Measurements from ENCODE around the gene TLE1.

The TLE1 gene

DNA sequence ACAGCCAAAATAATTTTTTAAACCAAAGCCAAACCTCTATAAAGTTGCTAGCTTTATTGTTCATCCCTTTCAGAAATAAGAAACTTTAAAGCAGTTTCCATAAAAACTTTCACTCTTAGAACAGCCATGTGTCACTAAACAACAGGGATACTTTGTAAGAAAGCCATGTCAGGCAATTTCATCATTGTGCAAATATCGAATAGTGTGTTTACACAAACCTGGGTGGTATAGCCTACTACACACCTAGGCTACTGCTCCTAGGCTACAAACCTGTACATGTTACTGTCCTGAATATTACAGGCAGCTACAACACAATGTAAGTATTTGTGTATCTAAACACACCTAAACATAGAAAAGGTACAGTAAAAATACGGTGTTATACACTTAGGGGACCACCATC lies 59.9 kb downstream of the TLE1 start:
- TF ChIP-seq, protein P1, sequence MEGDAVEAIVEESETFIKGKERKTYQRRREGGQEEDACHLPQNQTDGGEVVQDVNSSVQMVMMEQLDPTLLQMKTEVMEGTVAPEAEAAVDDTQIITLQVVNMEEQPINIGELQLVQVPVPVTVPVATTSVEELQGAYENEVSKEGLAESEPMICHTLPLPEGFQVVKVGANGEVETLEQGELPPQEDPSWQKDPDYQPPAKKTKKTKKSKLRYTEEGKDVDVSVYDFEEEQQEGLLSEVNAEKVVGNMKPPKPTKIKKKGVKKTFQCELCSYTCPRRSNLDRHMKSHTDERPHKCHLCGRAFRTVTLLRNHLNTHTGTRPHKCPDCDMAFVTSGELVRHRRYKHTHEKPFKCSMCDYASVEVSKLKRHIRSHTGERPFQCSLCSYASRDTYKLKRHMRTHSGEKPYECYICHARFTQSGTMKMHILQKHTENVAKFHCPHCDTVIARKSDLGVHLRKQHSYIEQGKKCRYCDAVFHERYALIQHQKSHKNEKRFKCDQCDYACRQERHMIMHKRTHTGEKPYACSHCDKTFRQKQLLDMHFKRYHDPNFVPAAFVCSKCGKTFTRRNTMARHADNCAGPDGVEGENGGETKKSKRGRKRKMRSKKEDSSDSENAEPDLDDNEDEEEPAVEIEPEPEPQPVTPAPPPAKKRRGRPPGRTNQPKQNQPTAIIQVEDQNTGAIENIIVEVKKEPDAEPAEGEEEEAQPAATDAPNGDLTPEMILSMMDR (IDR thresholded peaks at IDR 0.05; ENCODE audit: insufficient read depth, low read depth, low read length, missing control alignments) = no peak
- no peak for DNase-seq (ENCODE audit: low read depth)

DNA sequence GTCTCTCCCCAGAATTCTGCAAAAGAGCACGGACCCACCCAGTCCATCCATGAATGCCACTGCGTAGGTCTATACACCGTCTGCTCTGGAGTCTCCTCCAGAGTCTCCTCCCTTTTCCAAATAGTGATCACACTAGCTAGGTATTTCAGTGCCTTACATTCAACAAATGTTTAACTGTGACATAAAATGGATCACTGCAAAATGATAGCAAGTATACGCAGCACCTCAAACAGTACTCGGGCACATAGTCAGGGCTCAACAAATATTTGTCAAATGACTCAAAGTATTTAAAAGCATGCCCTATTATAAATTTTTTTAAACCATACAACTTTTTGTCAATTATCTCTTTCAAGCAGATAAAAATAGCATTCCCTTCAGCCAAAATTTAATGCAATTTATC lies 60.5 kb downstream of the TLE1 start:
- TF ChIP-seq, protein P1 (IDR thresholded peaks at IDR 0.05; ENCODE audit: insufficient read depth, low read depth, low read length, missing control alignments) = no peak
- H3K4me3 ChIP-seq (ENCODE audit: low read depth, low read length) = no peak overlapping the region
- DNase-seq (ENCODE audit: low read depth) = no peak

More for the DNA sequence above, 59.9 kb downstream of the TLE1 start:
- H3K4me3 ChIP-seq (ENCODE audit: low read depth, low read length) = no peak overlapping the region

DNA sequence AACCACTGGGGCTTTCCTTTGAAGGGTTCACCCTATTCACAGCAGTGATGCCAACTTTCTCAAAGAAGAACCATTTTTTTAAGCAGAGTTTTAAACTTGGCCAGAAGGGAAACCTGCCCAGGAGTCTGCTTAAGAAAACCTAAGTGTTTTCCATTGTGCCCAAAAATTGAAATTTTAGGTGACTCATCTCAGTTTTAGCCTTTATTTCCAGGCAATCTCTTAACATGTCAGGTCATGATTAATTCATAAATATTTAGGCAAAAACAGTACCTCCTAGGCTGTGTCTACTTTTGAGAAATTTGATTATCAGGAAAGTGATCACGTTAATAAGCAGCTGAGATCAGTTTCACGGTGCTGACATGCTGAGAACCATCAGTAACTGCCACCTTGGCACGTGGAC lies 61.9 kb downstream of the TLE1 start:
- TF ChIP-seq, protein P1 (IDR thresholded peaks at IDR 0.05; ENCODE audit: insufficient read depth, low read depth, low read length, missing control alignments) = no peak
- H3K4me3 ChIP-seq (ENCODE audit: low read depth, low read length) = no peak overlapping the region
- DNase-seq (ENCODE audit: low read depth) = no peak

DNA sequence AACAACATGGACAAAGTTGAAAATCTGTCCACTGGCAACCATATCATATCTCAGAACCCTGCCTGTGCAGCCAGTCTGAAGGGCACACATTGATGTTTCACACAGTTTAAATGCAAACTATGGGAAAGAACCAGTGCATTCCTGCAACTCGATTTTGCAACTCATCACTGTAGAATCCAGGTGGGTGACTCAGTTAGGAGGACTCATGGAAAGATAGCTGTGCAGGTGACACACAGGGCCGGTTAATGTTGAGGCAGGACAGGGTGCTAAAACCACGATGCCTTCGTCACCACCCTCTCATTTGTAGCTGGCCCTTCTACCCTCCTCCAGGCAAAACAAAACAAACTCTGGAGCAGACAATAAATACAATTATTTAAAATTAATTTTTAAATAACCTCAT lies 62.8 kb downstream of the TLE1 start:
- TF ChIP-seq, protein P1 (IDR thresholded peaks at IDR 0.05; ENCODE audit: insufficient read depth, low read depth, low read length, missing control alignments) = no peak
- no peak overlapping the region for H3K4me3 ChIP-seq (ENCODE audit: low read depth, low read length)
- DNase-seq (ENCODE audit: low read depth) = no peak

DNA sequence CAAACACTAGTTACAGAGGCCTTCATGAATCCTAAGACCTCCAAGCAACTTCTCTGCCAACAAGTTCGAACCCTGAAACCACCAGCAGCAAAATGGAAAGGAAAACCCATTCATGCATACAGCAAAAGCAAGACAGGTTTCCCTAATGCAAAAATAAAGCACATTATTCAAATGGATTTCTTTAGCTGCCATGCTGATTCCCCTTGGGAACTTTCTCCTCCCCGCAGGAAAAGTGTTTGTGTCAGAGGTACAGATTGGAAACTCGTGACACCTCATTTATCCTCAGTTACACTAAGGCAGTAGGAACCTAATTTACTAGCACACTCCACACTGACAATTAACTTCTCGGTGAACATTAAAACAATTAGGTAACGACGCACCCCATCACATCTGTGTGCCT lies 63.4 kb downstream of the TLE1 start:
- TF ChIP-seq, protein P1 (IDR thresholded peaks at IDR 0.05; ENCODE audit: insufficient read depth, low read depth, low read length, missing control alignments) = no peak
- no peak overlapping the region for H3K4me3 ChIP-seq (ENCODE audit: low read depth, low read length)
- DNase-seq (ENCODE audit: low read depth) = no peak

DNA sequence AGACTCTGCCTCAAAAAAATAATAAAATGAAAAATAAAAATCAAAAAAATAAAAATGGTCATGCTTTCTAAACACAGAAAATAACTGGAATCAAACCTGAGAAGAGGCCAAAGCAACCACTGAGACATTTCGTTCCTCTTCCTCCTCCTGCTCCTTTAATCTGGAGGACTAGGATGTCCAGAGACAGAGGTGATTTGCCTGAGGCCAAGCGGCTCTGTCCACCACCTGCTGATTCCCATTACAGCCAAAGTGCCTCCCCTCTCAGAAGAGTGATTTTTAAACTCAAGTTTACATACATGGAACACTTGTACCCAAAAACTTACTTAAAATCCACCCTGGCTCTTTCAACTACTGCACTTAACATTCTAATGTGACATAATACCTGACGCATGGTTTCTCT lies 65.6 kb downstream of the TLE1 start:
- DNase-seq (ENCODE audit: low read depth) = no peak
- H3K4me3 ChIP-seq (ENCODE audit: low read depth, low read length) = no peak overlapping the region
- TF ChIP-seq, protein P1 (IDR thresholded peaks at IDR 0.05; ENCODE audit: insufficient read depth, low read depth, low read length, missing control alignments) = no peak

DNA sequence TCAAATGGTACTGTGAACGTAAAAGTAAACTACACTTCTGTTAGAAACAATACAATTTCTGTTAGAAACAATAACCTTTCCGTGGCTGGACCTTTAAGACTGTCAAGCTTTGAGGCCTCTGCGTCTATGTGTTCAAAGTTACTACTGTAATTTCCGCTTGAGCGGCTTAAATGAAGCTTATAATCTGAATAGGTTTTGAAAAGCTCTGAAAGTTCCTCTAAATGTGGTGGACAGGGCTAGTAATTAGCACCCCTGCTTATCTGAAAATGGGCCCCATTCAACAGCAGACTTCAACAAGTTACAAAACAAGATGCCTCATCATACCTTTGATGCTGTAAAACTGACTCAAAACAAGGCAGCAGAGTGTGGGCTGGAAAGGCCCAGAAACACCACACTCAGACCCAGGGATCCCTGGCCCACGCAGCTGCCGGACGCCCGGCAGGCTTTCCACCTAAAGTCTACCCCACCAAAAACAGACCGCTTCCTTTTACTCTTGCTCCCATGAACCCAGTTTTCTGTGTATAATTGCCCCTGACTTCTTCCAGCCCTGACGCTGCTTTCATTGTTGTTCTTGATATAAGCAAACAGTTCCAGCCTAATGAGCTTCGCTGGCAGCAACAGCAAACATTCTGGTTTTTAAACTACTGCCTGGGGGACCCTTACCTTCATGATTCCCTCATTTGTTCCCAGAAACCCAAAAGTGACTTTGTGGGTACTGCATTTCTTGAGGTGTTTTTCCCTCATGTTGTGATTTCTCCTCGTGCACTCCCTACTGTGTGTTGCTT lies 66.7 kb downstream of the TLE1 start:
- H3K4me3 ChIP-seq (ENCODE audit: low read depth, low read length) = no peak overlapping the region
- no peak for DNase-seq (ENCODE audit: low read depth)
- TF ChIP-seq, protein P1 (IDR thresholded peaks at IDR 0.05; ENCODE audit: insufficient read depth, low read depth, low read length, missing control alignments) = no peak

Measured in GM12865 (cell line).